Neural cell (in vitro differentiated cells): ENCODE results near the gene B3GALT6.

Source experiments
- CTCF ChIP-seq: fragments of 450-650 bp; IDR thresholded peaks from 2 replicates; pipeline ENCODE4 v1.5.1; 2014; ENCODE audit warnings: antibody characterized with exemption, mild to moderate bottlenecking, moderate library complexity; ENCODE audit not compliant: poor library complexity, severe bottlenecking
- EP300 ChIP-seq: fragments of 450-650 bp; conservative IDR thresholded peaks from 2 replicates; pipeline ENCODE4 v1.6.1; 2014; ENCODE audit warnings: antibody characterized with exemption, mild to moderate bottlenecking, moderate library complexity; ENCODE audit not compliant: poor library complexity, severe bottlenecking
- EZH2 ChIP-seq: fragments of 200-600, 300-800 bp; shearing (Covaris generic), sonication (generic); IDR thresholded peaks from 2 replicates; pipeline ENCODE4 v1.6.1; 2014; ENCODE audit warnings: antibody characterized with exemption, low read length, borderline replicate concordance, mild to moderate bottlenecking; ENCODE audit not compliant: insufficient read depth, poor library complexity, severe bottlenecking
- MXI1 ChIP-seq: fragments of 450-650 bp; conservative IDR thresholded peaks from 2 replicates; pipeline ENCODE4 v1.6.1; 2014; ENCODE audit warnings: antibody characterized with exemption, mild to moderate bottlenecking; ENCODE audit not compliant: poor library complexity, severe bottlenecking
- POLR2AphosphoS5 ChIP-seq: IDR thresholded peaks from 2 replicates; pipeline ENCODE4 v1.6.1; 2012
- RAD21 ChIP-seq: fragments of 450-650 bp; conservative IDR thresholded peaks from 2 replicates; pipeline ENCODE4 v1.6.1; 2014; ENCODE audit warnings: antibody characterized with exemption, mild to moderate bottlenecking, moderate library complexity
- REST ChIP-seq: IDR thresholded peaks from 2 replicates; pipeline ENCODE4 v1.6.1; 2012; ENCODE audit warnings: borderline replicate concordance
- SMC3 ChIP-seq: fragments of 450-650 bp; conservative IDR thresholded peaks from 2 replicates; pipeline ENCODE4 v1.6.1; 2014; ENCODE audit warnings: antibody characterized with exemption, mild to moderate bottlenecking, moderate library complexity; ENCODE audit not compliant: poor library complexity
- TAF1 ChIP-seq: IDR thresholded peaks from 2 replicates; pipeline ENCODE4 v1.6.1; 2012; ENCODE audit warnings: low read depth

- TF ChIP-seq CTCF: no peak
- no peak for TF ChIP-seq EP300
- no peak for TF ChIP-seq TAF1
- no peak for TF ChIP-seq REST
- TF ChIP-seq MXI1: no peak
- TF ChIP-seq EZH2: no peak
- no peak for TF ChIP-seq RAD21
- TF ChIP-seq POLR2AphosphoS5: no peak
- no peak for TF ChIP-seq SMC3
Observed at GRCh38 chr1:1212780-1213344, 19.2 kb upstream of the B3GALT6 start.
